Spleen (tissue), 7 donors: ENCODE results near the gene AARS2.

Source experiments
- POLR2AphosphoS5 ChIP-seq, 3 donors: sonication (generic); formaldehyde crosslinking; IDR thresholded peaks; one replicate each; pipeline ENCODE4 v1.5.1; 2017; ENCODE audit warnings: antibody characterized with exemption in 3 of 3
- TF ChIP-seq, protein P1 (sequence below), 11 experiments: fragments of 200-600 bp in 7 of 11; fragments of 450-650 bp in 4 of 11; sonication (generic) in 4 of 11; IDR thresholded peaks in 8 of 11; conservative IDR thresholded peaks in 3 of 11; 1 replicate in 7 of 11; 2 replicates in 4 of 11; pipeline versions ENCODE4 v1.4.0 to v1.8.0; 2016 to 2021; ENCODE audit warnings: antibody characterized with exemption in 11 of 11, inconsistent platforms in 4 of 11, mild to moderate bottlenecking in 1 of 11
- donor health status: DM: no; HTN: no; CAD: no; lungs with moderate emphysema.
- donor health status: DM: no; HTN: no; CAD: no.
- donor health status: DM: no; HTN: no; CAD: no.

DNA sequence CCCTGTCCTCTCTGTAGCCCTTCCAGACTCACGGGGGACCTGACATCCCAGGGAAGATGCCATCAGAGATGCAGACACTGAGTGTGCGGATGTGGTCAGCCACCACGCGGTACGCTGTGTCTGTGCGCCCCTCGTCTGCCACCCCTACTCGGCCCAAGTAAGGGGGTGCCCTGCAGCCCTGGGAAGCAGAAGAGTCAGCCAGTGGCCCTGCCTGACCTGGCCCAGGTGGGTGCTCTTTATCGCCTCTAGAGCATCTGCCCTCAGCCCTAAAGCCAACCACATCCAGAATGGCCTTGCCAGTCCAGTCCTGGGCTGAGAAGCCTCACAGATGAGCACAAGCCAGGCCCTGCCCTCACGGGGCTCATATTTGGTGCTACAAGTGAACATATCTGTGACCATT is 5.9 kb downstream of the AARS2 start:
- peak in 1 of 3 donors; percentile 55 for TF ChIP-seq POLR2AphosphoS5 (IDR thresholded peaks at IDR 0.05)
- TF ChIP-seq, protein P1, sequence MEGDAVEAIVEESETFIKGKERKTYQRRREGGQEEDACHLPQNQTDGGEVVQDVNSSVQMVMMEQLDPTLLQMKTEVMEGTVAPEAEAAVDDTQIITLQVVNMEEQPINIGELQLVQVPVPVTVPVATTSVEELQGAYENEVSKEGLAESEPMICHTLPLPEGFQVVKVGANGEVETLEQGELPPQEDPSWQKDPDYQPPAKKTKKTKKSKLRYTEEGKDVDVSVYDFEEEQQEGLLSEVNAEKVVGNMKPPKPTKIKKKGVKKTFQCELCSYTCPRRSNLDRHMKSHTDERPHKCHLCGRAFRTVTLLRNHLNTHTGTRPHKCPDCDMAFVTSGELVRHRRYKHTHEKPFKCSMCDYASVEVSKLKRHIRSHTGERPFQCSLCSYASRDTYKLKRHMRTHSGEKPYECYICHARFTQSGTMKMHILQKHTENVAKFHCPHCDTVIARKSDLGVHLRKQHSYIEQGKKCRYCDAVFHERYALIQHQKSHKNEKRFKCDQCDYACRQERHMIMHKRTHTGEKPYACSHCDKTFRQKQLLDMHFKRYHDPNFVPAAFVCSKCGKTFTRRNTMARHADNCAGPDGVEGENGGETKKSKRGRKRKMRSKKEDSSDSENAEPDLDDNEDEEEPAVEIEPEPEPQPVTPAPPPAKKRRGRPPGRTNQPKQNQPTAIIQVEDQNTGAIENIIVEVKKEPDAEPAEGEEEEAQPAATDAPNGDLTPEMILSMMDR (IDR thresholded peaks at IDR 0.05 in 8 of 11, conservative IDR thresholded peaks at IDR 0.05 in 3 of 11) = no peak
